Fibroblast of lung (primary cell): Measurements from ENCODE around the gene SLC5A10. TPM values are rescaled to one million over a fixed set of nuclear protein-coding genes. Genes with fewer than 3 reads are reported as not detected.
"Not testable (repeated sequence)": the region's sequence is repeated elsewhere in the genome, so short reads cannot be mapped to it uniquely, and the experiment has no call there.

Experiments
- DNase-seq, 2 donors: peaks; one replicate each; pipeline versions ENCODE4 v3.0.0 to v3.0.0-alpha.2; 2010; ENCODE audit warnings: low read depth in 2 of 2
- H2AFZ ChIP-seq: 2 replicates; pipeline ENCODE4 v1.5.1; 2012; ENCODE audit warnings: low read length, control low read depth, inconsistent platforms
- H3K27ac ChIP-seq: 2 replicates; pipeline ENCODE4 v1.5.1; 2011; ENCODE audit warnings: low read length, control low read depth; ENCODE audit not compliant: insufficient read depth
- H3K27me3 ChIP-seq: 2 replicates; pipeline ENCODE4 v1.5.1; 2011; ENCODE audit warnings: mild to moderate bottlenecking, low read length; ENCODE audit not compliant: control insufficient read depth, insufficient read depth
- H3K36me3 ChIP-seq: 2 replicates; pipeline ENCODE4 v1.5.1; 2011; ENCODE audit warnings: low read length; ENCODE audit not compliant: control insufficient read depth, insufficient read depth
- H3K4me1 ChIP-seq: 2 replicates; pipeline ENCODE4 v1.5.1; 2011; ENCODE audit warnings: low read length; ENCODE audit not compliant: control insufficient read depth, insufficient read depth; ENCODE audit errors: extremely low read depth
- H3K4me2 ChIP-seq: 2 replicates; pipeline ENCODE4 v1.5.1; 2011; ENCODE audit warnings: low read length, control low read depth; ENCODE audit not compliant: insufficient read depth; ENCODE audit errors: extremely low read depth
- H3K4me3 ChIP-seq, 4 experiments: fragments of 200-600 bp in 1 of 4; sonication (generic) in 1 of 4; replicated peaks in 1 of 4; 2 replicates each; pipeline ENCODE4 v1.5.1; 2011 to 2016; ENCODE audit warnings: low read length in 4 of 4, low read depth in 3 of 4, mild to moderate bottlenecking in 3 of 4, control low read depth in 2 of 4, inconsistent platforms in 1 of 4, mixed read lengths in 1 of 4; ENCODE audit not compliant: insufficient read depth in 1 of 4; ENCODE audit errors: control extremely low read depth in 1 of 4
- H3K79me2 ChIP-seq: 2 replicates; pipeline ENCODE4 v1.5.1; 2012; ENCODE audit warnings: mild to moderate bottlenecking, low read length, inconsistent platforms; ENCODE audit not compliant: control insufficient read depth, insufficient read depth
- H3K9ac ChIP-seq: 2 replicates; pipeline ENCODE4 v1.5.1; 2011; ENCODE audit warnings: mild to moderate bottlenecking, low read length, control low read depth; ENCODE audit not compliant: insufficient read depth
- H3K9me3 ChIP-seq: 2 replicates; pipeline ENCODE4 v1.5.1; 2012; ENCODE audit warnings: low read depth, low read length; ENCODE audit not compliant: control insufficient read depth, insufficient read depth
- H4K20me1 ChIP-seq: 2 replicates; pipeline ENCODE4 v1.5.1; 2011; ENCODE audit warnings: low read length; ENCODE audit not compliant: control insufficient read depth, insufficient read depth; ENCODE audit errors: extremely low read depth
- polyA plus RNA-seq, 2 donors: library from polyadenylated mRNA; depleted of rRNA in 1 of 2; stranded (reverse) in 1 of 2; unstranded in 1 of 2; fragments of >200 nt; gene quantifications; 2 replicates each; pipeline ENCODE4 v1.2.1, GENCODE V29; 2011 to 2012; ENCODE audit warnings: missing spikeins in 1 of 2
- total RNA-seq: library from RNA; depleted of rRNA; stranded (reverse); fragments of >200 nt; gene quantifications from 2 replicates; pipeline ENCODE4 v1.2.1, GENCODE V29; 2014
- TF ChIP-seq, protein P1 (sequence below), 2 donors: IDR thresholded peaks in 1 of 2; conservative IDR thresholded peaks in 1 of 2; 1 replicate in 1 of 2; 2 replicates in 1 of 2; pipeline ENCODE4 v1.5.1; 2011 to 2012; ENCODE audit warnings: low read length in 2 of 2, control low read depth in 1 of 2, inconsistent platforms in 1 of 2, low read depth in 1 of 2, mild to moderate bottlenecking in 1 of 2

Gene SLC5A10
- total and polyA plus RNA-seq, 2 donors (not counting 1 experiment from before 2014, with no cell fraction given), result not detected

- TF ChIP-seq, protein P1, sequence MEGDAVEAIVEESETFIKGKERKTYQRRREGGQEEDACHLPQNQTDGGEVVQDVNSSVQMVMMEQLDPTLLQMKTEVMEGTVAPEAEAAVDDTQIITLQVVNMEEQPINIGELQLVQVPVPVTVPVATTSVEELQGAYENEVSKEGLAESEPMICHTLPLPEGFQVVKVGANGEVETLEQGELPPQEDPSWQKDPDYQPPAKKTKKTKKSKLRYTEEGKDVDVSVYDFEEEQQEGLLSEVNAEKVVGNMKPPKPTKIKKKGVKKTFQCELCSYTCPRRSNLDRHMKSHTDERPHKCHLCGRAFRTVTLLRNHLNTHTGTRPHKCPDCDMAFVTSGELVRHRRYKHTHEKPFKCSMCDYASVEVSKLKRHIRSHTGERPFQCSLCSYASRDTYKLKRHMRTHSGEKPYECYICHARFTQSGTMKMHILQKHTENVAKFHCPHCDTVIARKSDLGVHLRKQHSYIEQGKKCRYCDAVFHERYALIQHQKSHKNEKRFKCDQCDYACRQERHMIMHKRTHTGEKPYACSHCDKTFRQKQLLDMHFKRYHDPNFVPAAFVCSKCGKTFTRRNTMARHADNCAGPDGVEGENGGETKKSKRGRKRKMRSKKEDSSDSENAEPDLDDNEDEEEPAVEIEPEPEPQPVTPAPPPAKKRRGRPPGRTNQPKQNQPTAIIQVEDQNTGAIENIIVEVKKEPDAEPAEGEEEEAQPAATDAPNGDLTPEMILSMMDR (conservative IDR thresholded peaks at IDR 0.05 in 1 of 2, IDR thresholded peaks at IDR 0.05 in 1 of 2; ENCODE audit: low read depth in 1 of 2, low read length in 2 of 2), result peak; percentile 10 to 33
- not testable (repeated sequence) for DNase-seq, H4K20me1 ChIP-seq, H3K27me3 ChIP-seq, H3K4me3 ChIP-seq, H2AFZ ChIP-seq, H3K9ac ChIP-seq, H3K27ac ChIP-seq, H3K9me3 ChIP-seq, H3K79me2 ChIP-seq, H3K4me2 ChIP-seq, H3K36me3 ChIP-seq, H3K4me1 ChIP-seq
Observed at GRCh38 chr17:19031729-19032128, 79.8 kb downstream of the SLC5A10 start.

DNA sequence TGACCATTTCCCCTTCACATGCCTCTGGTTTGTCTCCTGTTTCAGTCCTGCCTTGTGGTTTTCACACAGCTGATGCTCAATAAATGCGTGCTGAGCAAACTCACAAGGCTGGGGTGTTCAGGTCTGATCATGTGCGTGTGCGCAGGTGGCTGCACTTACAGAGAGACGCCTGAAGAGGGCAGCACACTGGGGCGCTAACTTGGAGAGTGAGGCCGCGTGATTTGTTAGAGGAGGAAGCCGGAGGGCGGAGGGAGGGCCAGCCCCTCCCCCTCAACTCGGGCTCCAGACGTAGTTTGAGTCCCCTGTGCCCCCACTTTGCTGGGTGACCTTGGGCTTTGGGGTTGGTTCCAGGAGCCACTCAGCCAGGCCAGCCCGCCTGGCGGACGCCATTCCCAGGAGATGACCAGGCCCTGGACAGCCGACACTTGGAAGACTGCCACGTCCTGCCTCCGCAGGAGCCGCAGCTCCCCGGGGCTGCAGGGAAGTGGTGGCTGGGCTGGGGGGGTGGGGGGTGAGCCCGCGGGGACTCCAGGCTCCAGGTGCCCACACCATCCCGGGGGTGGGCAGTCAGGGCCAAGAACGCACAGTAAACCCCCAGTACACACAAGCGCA is 80.5 kb downstream of the SLC5A10 start:
- not testable (repeated sequence) for H3K9me3 ChIP-seq

DNA sequence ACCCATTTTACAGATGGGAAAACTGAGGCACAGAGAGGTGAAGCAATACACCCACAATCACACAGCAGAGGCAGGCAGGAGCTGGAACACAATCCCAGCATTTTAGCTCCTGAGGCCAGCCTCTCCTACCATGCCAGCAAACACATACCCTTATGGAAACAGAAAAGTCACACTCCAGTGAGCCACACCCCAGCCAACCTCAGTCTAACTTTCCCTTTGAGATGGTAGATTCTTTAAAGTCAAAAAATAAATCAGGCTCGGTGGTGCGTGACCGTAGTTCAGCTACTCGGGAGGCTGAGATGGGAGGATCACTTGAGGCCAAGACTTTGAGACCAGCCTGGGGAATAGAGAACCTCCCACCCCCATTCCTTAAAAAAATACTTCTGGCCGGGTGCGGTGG is 84.2 kb downstream of the SLC5A10 start:
- H3K4me2 ChIP-seq, H3K4me3 ChIP-seq, H4K20me1 ChIP-seq, DNase-seq, H3K36me3 ChIP-seq, H3K9ac ChIP-seq, H3K9me3 ChIP-seq, H3K79me2 ChIP-seq, H3K27ac ChIP-seq, H2AFZ ChIP-seq, H3K27me3 ChIP-seq, H3K4me1 ChIP-seq: not testable (repeated sequence)

More for the DNA sequence above, 80.5 kb downstream of the SLC5A10 start:
- H3K9ac ChIP-seq, H3K4me2 ChIP-seq, H4K20me1 ChIP-seq, H3K27me3 ChIP-seq, DNase-seq, H3K27ac ChIP-seq, H3K4me1 ChIP-seq, H2AFZ ChIP-seq, H3K79me2 ChIP-seq, H3K36me3 ChIP-seq, H3K4me3 ChIP-seq: not testable (repeated sequence)

GRCh38 chr17:19037547-19037946 is 85.6 kb downstream of the SLC5A10 start:
- H3K27me3 ChIP-seq, H3K27ac ChIP-seq, H3K9me3 ChIP-seq, H3K4me2 ChIP-seq, H3K9ac ChIP-seq, H3K79me2 ChIP-seq, DNase-seq, H3K4me3 ChIP-seq, H4K20me1 ChIP-seq, H3K36me3 ChIP-seq, H3K4me1 ChIP-seq, H2AFZ ChIP-seq: not testable (repeated sequence)

DNA sequence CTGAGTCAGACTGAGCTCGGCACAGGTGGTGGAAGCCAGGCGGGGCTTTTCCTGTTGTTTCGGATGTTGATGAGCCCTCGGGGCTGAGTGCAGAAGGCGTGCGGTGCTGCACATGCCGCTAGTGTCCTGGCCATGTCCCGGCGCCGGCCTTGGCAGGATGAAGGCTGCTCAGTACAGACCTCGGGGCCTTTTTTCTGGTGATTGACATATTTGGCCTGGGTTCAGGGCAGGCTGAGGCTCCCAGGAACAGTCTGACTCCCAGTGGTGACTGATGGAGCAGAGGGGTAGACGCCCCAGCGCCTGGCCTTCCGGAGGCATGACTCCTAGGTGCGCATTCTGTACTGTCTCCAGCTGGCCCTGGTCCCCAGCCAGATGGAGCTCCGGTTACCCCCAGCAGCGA is 86.0 kb downstream of the SLC5A10 start:
- H2AFZ ChIP-seq, H4K20me1 ChIP-seq, H3K4me1 ChIP-seq, H3K4me2 ChIP-seq, H3K27me3 ChIP-seq, DNase-seq, H3K4me3 ChIP-seq, H3K79me2 ChIP-seq, H3K27ac ChIP-seq, H3K9me3 ChIP-seq, H3K36me3 ChIP-seq, H3K9ac ChIP-seq: not testable (repeated sequence)

DNA sequence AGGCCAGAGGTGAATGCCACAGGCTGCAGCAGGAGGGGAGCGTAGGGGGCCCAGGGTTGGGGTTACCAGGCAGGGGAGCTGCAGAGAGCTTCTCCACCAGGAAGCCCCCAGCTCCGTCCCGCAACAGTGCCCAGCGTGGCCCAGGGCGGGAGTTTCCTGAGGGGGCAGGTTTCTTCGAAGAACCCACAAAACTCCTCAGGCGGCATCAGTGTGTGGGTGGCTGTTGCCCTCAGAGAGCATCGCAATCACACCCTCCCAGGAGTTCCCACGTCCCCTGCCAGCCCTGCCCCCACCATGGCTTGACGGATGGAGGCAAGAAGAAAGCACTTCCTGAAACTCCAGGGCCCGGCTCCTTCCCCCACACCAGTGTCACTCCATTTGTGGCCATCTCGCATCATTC is 86.8 kb downstream of the SLC5A10 start:
- not testable (repeated sequence) for H2AFZ ChIP-seq, H3K27ac ChIP-seq, H3K36me3 ChIP-seq, H3K4me1 ChIP-seq, H3K27me3 ChIP-seq, DNase-seq, H3K9ac ChIP-seq, H3K4me2 ChIP-seq, H4K20me1 ChIP-seq, H3K9me3 ChIP-seq, H3K4me3 ChIP-seq, H3K79me2 ChIP-seq
